Activated CD4-positive, alpha-beta T cell treated with anti-CD3 and anti-CD28 coated beads, Interleukin-2, amount 10 ng/mL, durations not matched to agents 24 days and 14 days (primary cell): ENCODE data around the gene ABR. TPM values are rescaled to one million over a fixed set of nuclear protein-coding genes. Genes with fewer than 3 reads are reported as not detected.
"Not testable (repeated sequence)": the region's sequence is repeated elsewhere in the genome, so short reads cannot be mapped to it uniquely, and the experiment has no call there.

Experiments
- DNase-seq: peaks from one replicate; pipeline ENCODE4 v3.0.0; 2022
- H3K27ac Mint-ChIP-seq: one replicate; pipeline ENCODE4 v1.8.0; 2022; ENCODE audit warnings: mild to moderate bottlenecking, mixed read lengths
- H3K27me3 Mint-ChIP-seq: one replicate; pipeline ENCODE4 v1.8.0; 2022; ENCODE audit warnings: mixed read lengths
- H3K36me3 Mint-ChIP-seq: one replicate; pipeline ENCODE4 v1.8.0; 2022; ENCODE audit warnings: low read depth, mild to moderate bottlenecking, mixed read lengths
- H3K4me1 Mint-ChIP-seq: one replicate; pipeline ENCODE4 v1.8.0; 2021; ENCODE audit warnings: mixed read lengths
- H3K4me3 Mint-ChIP-seq: one replicate; pipeline ENCODE4 v1.8.0; 2022; ENCODE audit warnings: mild to moderate bottlenecking, moderate library complexity, mixed read lengths
- H3K9me3 Mint-ChIP-seq: one replicate; pipeline ENCODE4 v1.8.0; 2021; ENCODE audit warnings: mixed read lengths
- intact Hi-C: fragments of 100-400 bp; cut with micrococcal nuclease; formaldehyde crosslinking; loops from one replicate; pipeline ENCODE4 v1.15.1; 2023
- total RNA-seq: library from RNA; stranded (reverse); gene quantifications from 2 replicates; pipeline ENCODE4 v1.2.3, GENCODE V29; 2022

The ABR gene
- total RNA-seq, 1 donor from 2014 or later, result 58.9 TPM

GRCh38 chr17:971861-972260 lies 207.9 kb downstream of the ABR start:
- H3K27me3 Mint-ChIP-seq, result peaks cover 40% of the 10 kb centered on the region
- not testable (repeated sequence) for H3K36me3 Mint-ChIP-seq

GRCh38 chr17:970364-970763 lies 209.4 kb downstream of the ABR start:
- Mint-ChIP-seq H3K27me3 (peaks cover 29% of the 10 kb centered on the region), H3K4me3 (no peak overlapping the region), H3K27ac (no peak overlapping the region), H3K9me3 (no peaks in the 10 kb centered on the region), H3K4me1 (peaks cover 2% of the 10 kb centered on the region), H3K36me3 (no peaks in the 10 kb centered on the region)
- intact Hi-C loops, result no loop called here
- DNase-seq, result no peak

More at GRCh38 chr17:971861-972260, 207.9 kb downstream of the ABR start:
- DNase-seq, H3K4me3 Mint-ChIP-seq, intact Hi-C loops, H3K4me1 Mint-ChIP-seq, H3K9me3 Mint-ChIP-seq, H3K27ac Mint-ChIP-seq: not testable (repeated sequence)

GRCh38 chr17:969811-970355 lies 209.9 kb downstream of the ABR start:
- Mint-ChIP-seq H3K4me3 (peak overlapping the region; percentile 4), H3K4me1 (peaks cover 2% of the 10 kb centered on the region)
- no peak for DNase-seq

GRCh38 chr17:968812-969730 lies 210.7 kb downstream of the ABR start:
- no peak overlapping the region for H3K27ac Mint-ChIP-seq
- DNase-seq, result no peak
- H3K4me1 Mint-ChIP-seq, result peaks cover 2% of the 10 kb centered on the region
- intact Hi-C loops, result no loop called here
- no peak overlapping the region for H3K4me3 Mint-ChIP-seq
- no peaks in the 10 kb centered on the region for H3K36me3 Mint-ChIP-seq
- peaks cover 30% of the 10 kb centered on the region for H3K27me3 Mint-ChIP-seq
- no peaks in the 10 kb centered on the region for H3K9me3 Mint-ChIP-seq

More at GRCh38 chr17:969811-970355, 209.9 kb downstream of the ABR start:
- no peak overlapping the region for H3K27ac Mint-ChIP-seq
- intact Hi-C loops, result no loop called here
- peaks cover 27% of the 10 kb centered on the region for H3K27me3 Mint-ChIP-seq
- no peaks in the 10 kb centered on the region for H3K9me3 Mint-ChIP-seq
- H3K36me3 Mint-ChIP-seq, result no peaks in the 10 kb centered on the region

- H3K27me3 Mint-ChIP-seq, result peaks cover 29% of the 10 kb centered on the region
- no peaks in the 10 kb centered on the region for H3K9me3 Mint-ChIP-seq
- no peaks in the 10 kb centered on the region for H3K36me3 Mint-ChIP-seq
- H3K4me1 Mint-ChIP-seq, result peaks cover 2% of the 10 kb centered on the region
- H3K4me3 Mint-ChIP-seq, result no peak overlapping the region
- intact Hi-C loops, result no loop called here
- DNase-seq, result no peak
- no peak overlapping the region for H3K27ac Mint-ChIP-seq
Observed at GRCh38 chr17:967122-967521, 212.7 kb downstream of the ABR start.

- Mint-ChIP-seq H3K27ac (no peak overlapping the region), H3K9me3 (no peaks in the 10 kb centered on the region), H3K4me1 (peaks cover 2% of the 10 kb centered on the region), H3K4me3 (no peak overlapping the region), H3K36me3 (no peaks in the 10 kb centered on the region), H3K27me3 (peaks cover 30% of the 10 kb centered on the region)
- intact Hi-C loops, result no loop called here
- DNase-seq, result no peak
Observed at GRCh38 chr17:965311-965989, 214.3 kb downstream of the ABR start.

- Mint-ChIP-seq H3K4me3 (no peak overlapping the region), H3K4me1 (peaks cover 2% of the 10 kb centered on the region), H3K27ac (no peak overlapping the region), H3K36me3 (no peaks in the 10 kb centered on the region), H3K27me3 (peaks cover 26% of the 10 kb centered on the region), H3K9me3 (no peaks in the 10 kb centered on the region)
- DNase-seq, result no peak
- intact Hi-C loops, result no loop called here
Observed at GRCh38 chr17:964876-965275, 214.9 kb downstream of the ABR start.

- H3K27me3 Mint-ChIP-seq, result peaks cover 14% of the 10 kb centered on the region
- no peaks in the 10 kb centered on the region for H3K9me3 Mint-ChIP-seq
- no peak overlapping the region for H3K27ac Mint-ChIP-seq
- intact Hi-C loops, result no loop called here
- H3K4me1 Mint-ChIP-seq, result no peaks in the 10 kb centered on the region
- no peak overlapping the region for H3K4me3 Mint-ChIP-seq
- H3K36me3 Mint-ChIP-seq, result no peaks in the 10 kb centered on the region
- no peak for DNase-seq
Observed at GRCh38 chr17:962670-963069, 217.1 kb downstream of the ABR start.

GRCh38 chr17:962166-962565 lies 217.6 kb downstream of the ABR start:
- intact Hi-C loops, result no loop called here
- Mint-ChIP-seq H3K9me3 (no peaks in the 10 kb centered on the region), H3K27ac (no peak overlapping the region)

GRCh38 chr17:958712-959451 lies 220.9 kb downstream of the ABR start:
- no peak for DNase-seq
- intact Hi-C loops, result no loop called here
- H3K4me3 Mint-ChIP-seq, result no peak overlapping the region
- H3K36me3 Mint-ChIP-seq, result no peaks in the 10 kb centered on the region
- peaks cover 2% of the 10 kb centered on the region for H3K27me3 Mint-ChIP-seq
- H3K4me1 Mint-ChIP-seq, result no peaks in the 10 kb centered on the region
- H3K9me3 Mint-ChIP-seq, result no peaks in the 10 kb centered on the region
- no peak overlapping the region for H3K27ac Mint-ChIP-seq

More at GRCh38 chr17:962166-962565, 217.6 kb downstream of the ABR start:
- H3K4me1 Mint-ChIP-seq, result no peaks in the 10 kb centered on the region
- H3K4me3 Mint-ChIP-seq, result no peak overlapping the region
- H3K27me3 Mint-ChIP-seq, result peaks cover 14% of the 10 kb centered on the region
- no peak for DNase-seq
- H3K36me3 Mint-ChIP-seq, result no peaks in the 10 kb centered on the region

GRCh38 chr17:957856-958421 lies 221.8 kb downstream of the ABR start:
- no peak for DNase-seq
- H3K4me3 Mint-ChIP-seq, result no peak overlapping the region
- no peaks in the 10 kb centered on the region for H3K9me3 Mint-ChIP-seq
- intact Hi-C loops, result no loop called here
- H3K4me1 Mint-ChIP-seq, result no peaks in the 10 kb centered on the region
- H3K27me3 Mint-ChIP-seq, result peaks cover 2% of the 10 kb centered on the region
- H3K27ac Mint-ChIP-seq, result no peak overlapping the region
- H3K36me3 Mint-ChIP-seq, result no peaks in the 10 kb centered on the region

GRCh38 chr17:956905-957304 lies 222.9 kb downstream of the ABR start:
- H3K27ac Mint-ChIP-seq, result no peak overlapping the region
- DNase-seq, result no peak
- intact Hi-C loops, result no loop called here

GRCh38 chr17:954431-955164 lies 225.2 kb downstream of the ABR start:
- H3K4me3 Mint-ChIP-seq, result no peak overlapping the region
- no peaks in the 10 kb centered on the region for H3K36me3 Mint-ChIP-seq
- H3K9me3 Mint-ChIP-seq, result no peaks in the 10 kb centered on the region
- H3K4me1 Mint-ChIP-seq, result no peaks in the 10 kb centered on the region
- no peak for DNase-seq
- no peak overlapping the region for H3K27ac Mint-ChIP-seq
- intact Hi-C loops, result no loop called here
- H3K27me3 Mint-ChIP-seq, result peaks cover 11% of the 10 kb centered on the region

More at GRCh38 chr17:956905-957304, 222.9 kb downstream of the ABR start:
- Mint-ChIP-seq H3K4me1 (no peaks in the 10 kb centered on the region), H3K4me3 (no peak overlapping the region), H3K9me3 (no peaks in the 10 kb centered on the region), H3K36me3 (no peaks in the 10 kb centered on the region), H3K27me3 (peaks cover 3% of the 10 kb centered on the region)
